OCI-LY7 (cell line): ENCODE data around the gene VWF. TPM values are rescaled to one million over a fixed set of nuclear protein-coding genes. Genes with fewer than 3 reads are reported as not detected.

Experiments used
- BruUV-seq: library from RNA; stranded (reverse); fragments of 400-500 nt; replicated peaks from 2 replicates; lab custom pipeline; 2021; lab: Mats Ljungman, UMichigan
- CTCF ChIA-PET: fragments of 300-600 bp; sonication (Branson Sonifier 250); formaldehyde crosslinking; loops from one replicate; lab custom pipeline; 2022; ENCODE audit warnings: antibody characterized with exemption; ENCODE audit not compliant: unreplicated experiment; lab: Charles Lee
- POLR2A ChIA-PET: fragments of 300-600 bp; sonication (Branson Sonifier 250); formaldehyde crosslinking; loops from one replicate; lab custom pipeline; 2022; ENCODE audit warnings: antibody characterized with exemption; lab: Charles Lee
- DNase-seq: peaks from one replicate; pipeline ENCODE4 v3.0.0-alpha.2; 2015; ENCODE audit warnings: low spot score
- H2AFZ ChIP-seq: fragments of 200-600 bp; sonication (generic), shearing (Covaris generic); 2 replicates; pipeline ENCODE4 v1.6.1; 2014; ENCODE audit warnings: mild to moderate bottlenecking, antibody characterized with exemption, low read length, moderate library complexity
- H3K27ac ChIP-seq: fragments of 200-600 bp; sonication (generic); 2 replicates; pipeline ENCODE4 v1.5.1; 2014; ENCODE audit warnings: mixed run types, low read depth, mild to moderate bottlenecking, moderate library complexity, low read length, inconsistent platforms; ENCODE audit not compliant: poor library complexity, severe bottlenecking
- H3K36me3 ChIP-seq: fragments of 200-600 bp; sonication (generic); 2 replicates; pipeline ENCODE4 v1.6.1; 2014; ENCODE audit warnings: mild to moderate bottlenecking, antibody characterized with exemption, low read length, moderate library complexity, mixed read lengths; ENCODE audit not compliant: insufficient read depth
- H3K4me1 ChIP-seq: fragments of 200-600 bp; sonication (generic); 2 replicates; pipeline ENCODE4 v1.5.1; 2014; ENCODE audit warnings: mild to moderate bottlenecking, low read length; ENCODE audit not compliant: insufficient read depth, poor library complexity, severe bottlenecking
- H3K4me2 ChIP-seq: fragments of 200-600 bp; sonication (generic); 2 replicates; pipeline ENCODE4 v1.6.1; 2014; ENCODE audit warnings: mild to moderate bottlenecking, low read length
- H3K4me3 ChIP-seq: fragments of 200-600 bp; sonication (generic); 2 replicates; pipeline ENCODE4 v1.5.1; 2014; ENCODE audit warnings: mild to moderate bottlenecking, low read depth, low read length; ENCODE audit not compliant: poor library complexity, severe bottlenecking
- H3K79me2 ChIP-seq: fragments of 200-600 bp; sonication (generic); 2 replicates; pipeline ENCODE4 v1.6.1; 2016; ENCODE audit warnings: low read depth, mild to moderate bottlenecking, low read length, moderate library complexity, mixed read lengths; ENCODE audit not compliant: insufficient read depth
- H3K9me2 ChIP-seq: fragments of 200-600 bp; sonication (generic); 2 replicates; pipeline ENCODE4 v1.6.1; 2016; ENCODE audit warnings: mild to moderate bottlenecking, low read length, mixed read lengths; ENCODE audit not compliant: insufficient read depth
- H3K9me3 ChIP-seq: fragments of 200-600 bp; sonication (generic); 2 replicates; pipeline ENCODE4 v1.6.1; 2014; ENCODE audit warnings: mild to moderate bottlenecking, mixed run types, low read length, mixed read lengths
- H4K20me1 ChIP-seq: fragments of 200-600 bp; sonication (generic); 2 replicates; pipeline ENCODE4 v1.6.1; 2014; ENCODE audit warnings: mild to moderate bottlenecking, antibody characterized with exemption, low read length, moderate library complexity, mixed read lengths; ENCODE audit not compliant: insufficient read depth
- EZH2phosphoT487 ChIP-seq: fragments of 200-600 bp; sonication (generic); IDR thresholded peaks from 2 replicates; pipeline ENCODE4 v1.6.1; 2018; ENCODE audit warnings: low read depth, borderline replicate concordance, mild to moderate bottlenecking, mixed run types, antibody characterized with exemption, low read length, moderate library complexity, mixed read lengths
- intact Hi-C: fragments of 100-400 bp; cut with micrococcal nuclease; formaldehyde crosslinking; loops from one replicate; pipeline ENCODE4 v1.10.0; 2022; ENCODE audit not compliant: unreplicated experiment
- total RNA-seq, 2 experiments: library from RNA; depleted of rRNA in 1 of 2; stranded (reverse); fragments of >200 nt in 1 of 2; shearing (Covaris generic) in 1 of 2; gene quantifications; 2 replicates each; pipeline ENCODE4 v1.2.3, GENCODE V29; 2014 to 2022
- TF ChIP-seq, protein P1 (sequence below): fragments of 200-600 bp; sonication (generic); conservative IDR thresholded peaks from 2 replicates; pipeline ENCODE4 v1.5.1; 2014; ENCODE audit warnings: mild to moderate bottlenecking, antibody characterized with exemption, low read length, moderate library complexity, mixed read lengths

VWF gene
- total RNA-seq, 2 experiments from 2014 or later, result 0.32 TPM; not detected in 1

DNA sequence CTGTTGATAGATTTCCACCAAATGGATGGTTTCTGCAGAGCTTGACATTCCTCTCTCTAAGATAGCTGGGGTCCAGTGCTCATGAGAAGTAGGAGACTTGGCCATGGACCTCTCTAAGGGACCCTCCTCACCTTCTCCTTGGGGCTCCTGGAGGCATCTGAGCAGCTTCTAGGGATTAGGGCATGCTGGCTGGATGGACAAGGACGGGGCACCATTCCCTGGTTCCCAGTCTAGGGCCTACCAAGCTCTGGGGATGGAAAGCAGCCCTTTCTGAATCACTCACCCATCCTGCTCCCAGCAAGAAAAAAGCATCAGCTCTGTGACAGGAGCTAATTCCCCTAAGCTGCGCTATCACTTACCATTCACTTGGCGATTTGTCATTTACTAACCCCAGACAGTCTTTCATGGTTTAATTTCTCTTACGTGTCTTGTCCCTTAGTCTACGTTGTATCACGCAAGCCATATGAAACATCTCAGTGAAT lies 39.5 kb downstream of the VWF start:
- ChIA-PET POLR2A (no interaction called here), CTCF (no interaction called here)
- Histone ChIP-seq H3K4me3 (no peak overlapping the region), H3K9me3 (no peaks in the 10 kb centered on the region), H2AFZ (no peak overlapping the region), H3K4me1 (no peaks in the 10 kb centered on the region), H3K9me2 (no peaks in the 10 kb centered on the region), H3K27ac (no peak overlapping the region), H4K20me1 (no peaks in the 10 kb centered on the region), H3K36me3 (no peaks in the 10 kb centered on the region), H3K79me2 (no peaks in the 10 kb centered on the region), H3K4me2 (no peak overlapping the region)
- BruUV-seq, result no TSS peak
- intact Hi-C loops, result no loop called here
- DNase-seq, result no peak
- no peak for TF ChIP-seq EZH2phosphoT487
- TF ChIP-seq, protein P1, sequence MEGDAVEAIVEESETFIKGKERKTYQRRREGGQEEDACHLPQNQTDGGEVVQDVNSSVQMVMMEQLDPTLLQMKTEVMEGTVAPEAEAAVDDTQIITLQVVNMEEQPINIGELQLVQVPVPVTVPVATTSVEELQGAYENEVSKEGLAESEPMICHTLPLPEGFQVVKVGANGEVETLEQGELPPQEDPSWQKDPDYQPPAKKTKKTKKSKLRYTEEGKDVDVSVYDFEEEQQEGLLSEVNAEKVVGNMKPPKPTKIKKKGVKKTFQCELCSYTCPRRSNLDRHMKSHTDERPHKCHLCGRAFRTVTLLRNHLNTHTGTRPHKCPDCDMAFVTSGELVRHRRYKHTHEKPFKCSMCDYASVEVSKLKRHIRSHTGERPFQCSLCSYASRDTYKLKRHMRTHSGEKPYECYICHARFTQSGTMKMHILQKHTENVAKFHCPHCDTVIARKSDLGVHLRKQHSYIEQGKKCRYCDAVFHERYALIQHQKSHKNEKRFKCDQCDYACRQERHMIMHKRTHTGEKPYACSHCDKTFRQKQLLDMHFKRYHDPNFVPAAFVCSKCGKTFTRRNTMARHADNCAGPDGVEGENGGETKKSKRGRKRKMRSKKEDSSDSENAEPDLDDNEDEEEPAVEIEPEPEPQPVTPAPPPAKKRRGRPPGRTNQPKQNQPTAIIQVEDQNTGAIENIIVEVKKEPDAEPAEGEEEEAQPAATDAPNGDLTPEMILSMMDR, result no peak

DNA sequence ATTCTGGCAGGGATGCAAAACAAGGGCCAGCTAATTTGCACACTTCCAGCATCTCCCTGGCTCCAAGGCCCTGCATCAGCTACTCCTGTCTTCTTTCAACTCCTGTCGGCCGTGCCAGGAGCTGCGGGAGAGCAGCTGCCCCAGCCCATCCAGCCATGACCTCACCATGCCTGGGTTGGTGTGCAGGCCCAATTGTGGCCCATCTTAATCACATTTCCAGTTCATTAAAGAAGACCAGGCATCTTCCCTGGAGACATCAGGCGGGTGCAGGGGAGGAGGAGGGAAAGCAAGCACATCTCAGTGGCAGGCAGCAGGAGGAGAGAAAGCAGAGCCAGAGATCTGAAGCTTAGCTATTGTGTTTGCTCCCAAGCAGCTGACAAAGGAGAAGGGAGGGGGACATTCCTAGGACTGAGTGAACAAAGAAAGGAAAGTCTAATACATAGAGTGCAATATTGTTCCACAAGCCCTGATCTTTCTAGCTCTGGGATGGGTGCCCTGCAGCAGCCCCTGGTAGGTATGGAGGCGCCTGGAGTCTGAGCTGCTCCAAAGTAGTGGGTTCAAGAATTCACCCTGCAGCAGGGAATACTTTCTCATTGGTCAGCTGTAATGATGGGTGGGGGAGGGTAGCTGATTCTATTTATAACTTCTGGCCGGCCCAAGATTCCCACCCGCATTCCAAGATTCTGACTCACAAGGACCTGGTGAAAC lies 40.1 kb downstream of the VWF start:
- no peaks in the 10 kb centered on the region for H4K20me1 ChIP-seq
- no peaks in the 10 kb centered on the region for H3K9me3 ChIP-seq
- no peak overlapping the region for H3K4me2 ChIP-seq
- H3K79me2 ChIP-seq, result no peaks in the 10 kb centered on the region
- H3K9me2 ChIP-seq, result no peaks in the 10 kb centered on the region
- no peaks in the 10 kb centered on the region for H3K4me1 ChIP-seq
- BruUV-seq, result no TSS peak
- intact Hi-C loops, result no loop called here
- no peaks in the 10 kb centered on the region for H3K36me3 ChIP-seq
- CTCF ChIA-PET, result no interaction called here
- POLR2A ChIA-PET, result no interaction called here
- H3K4me3 ChIP-seq, result no peak overlapping the region
- no peak overlapping the region for H3K27ac ChIP-seq
- TF ChIP-seq, protein P1, result no peak
- no peak for TF ChIP-seq EZH2phosphoT487
- DNase-seq, result no peak
- H2AFZ ChIP-seq, result no peak overlapping the region

DNA sequence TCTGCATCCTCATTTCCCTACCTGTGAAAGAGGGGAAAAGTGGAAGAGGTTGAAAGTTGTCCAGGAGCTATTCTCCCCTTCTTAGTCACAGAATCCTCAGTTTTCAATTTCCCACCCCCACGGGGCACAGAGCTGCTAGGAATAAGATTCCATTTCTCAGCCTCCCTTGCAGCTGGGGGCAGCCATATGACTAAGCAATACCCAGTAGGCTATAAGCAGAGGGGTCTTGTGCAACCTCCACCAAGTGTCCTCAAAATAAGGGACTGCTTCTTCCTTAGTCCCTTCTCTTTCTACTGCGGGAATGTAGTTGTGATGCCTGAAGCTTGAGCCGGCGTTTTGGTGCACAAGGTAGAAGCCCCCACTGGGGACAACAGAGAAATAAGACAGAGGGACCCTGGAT lies 40.9 kb downstream of the VWF start:
- Histone ChIP-seq H3K36me3 (no peaks in the 10 kb centered on the region), H3K9me3 (no peaks in the 10 kb centered on the region), H3K4me1 (no peaks in the 10 kb centered on the region), H3K79me2 (no peaks in the 10 kb centered on the region), H3K4me2 (no peak overlapping the region), H3K27ac (no peak overlapping the region), H3K4me3 (no peak overlapping the region), H4K20me1 (no peaks in the 10 kb centered on the region), H3K9me2 (no peaks in the 10 kb centered on the region), H2AFZ (no peak overlapping the region)
- BruUV-seq, result no TSS peak
- CTCF ChIA-PET, result no interaction called here
- TF ChIP-seq, protein P1, result no peak
- no peak for TF ChIP-seq EZH2phosphoT487
- intact Hi-C loops, result no loop called here
- POLR2A ChIA-PET, result no interaction called here
- DNase-seq, result no peak
